Smooth muscle cell (in vitro differentiated cells): ENCODE results near the gene MBOAT1. TPM values are rescaled to one million over a fixed set of nuclear protein-coding genes. Genes with fewer than 3 reads are reported as not detected.

Source experiments
- DNase-seq: peaks from one replicate; lab custom pipeline; 2025; ENCODE audit not compliant: unreplicated experiment; lab: John Stamatoyannopoulos, UW
- H2AFZ ChIP-seq: fragments of 200-600 bp; sonication (generic); 2 replicates; pipeline ENCODE4 v1.6.0; 2016; ENCODE audit warnings: antibody characterized with exemption, low read depth, mild to moderate bottlenecking
- H3F3A ChIP-seq: fragments of 200-600 bp; sonication (generic); 2 replicates; pipeline ENCODE4 v1.6.0; 2017; ENCODE audit warnings: antibody characterized with exemption, low read depth
- H3K27ac ChIP-seq: fragments of 200-600 bp; sonication (generic); 2 replicates; pipeline ENCODE4 v1.5.1; 2016; ENCODE audit warnings: low read depth, mild to moderate bottlenecking
- H3K27me3 ChIP-seq: fragments of 200-600 bp; sonication (generic); 2 replicates; pipeline ENCODE4 v1.6.1; 2016; ENCODE audit warnings: low read depth, mild to moderate bottlenecking
- H3K36me3 ChIP-seq: fragments of 200-600 bp; sonication (generic); 2 replicates; pipeline ENCODE4 v1.5.1; 2016; ENCODE audit warnings: low read depth
- H3K4me1 ChIP-seq: fragments of 200-600 bp; sonication (generic); 2 replicates; pipeline ENCODE4 v1.5.1; 2016; ENCODE audit warnings: low read depth
- H3K4me2 ChIP-seq: fragments of 200-600 bp; sonication (generic); 2 replicates; pipeline ENCODE4 v1.6.0; 2016; ENCODE audit warnings: mild to moderate bottlenecking
- H3K4me3 ChIP-seq: fragments of 200-600 bp; sonication (generic); 2 replicates; pipeline ENCODE4 v1.5.1; 2016; ENCODE audit warnings: mild to moderate bottlenecking
- H3K79me2 ChIP-seq: fragments of 200-600 bp; sonication (generic); 2 replicates; pipeline ENCODE4 v1.6.0; 2016; ENCODE audit warnings: low read depth, mild to moderate bottlenecking
- H3K9ac ChIP-seq: fragments of 200-600 bp; sonication (generic); 2 replicates; pipeline ENCODE4 v1.6.0; 2016; ENCODE audit warnings: low read depth
- H3K9me3 ChIP-seq: fragments of 200-600 bp; sonication (generic); replicated peaks from 2 replicates; pipeline ENCODE4 v1.5.1; 2016; ENCODE audit warnings: low read depth
- H4K20me1 ChIP-seq: fragments of 200-600 bp; sonication (generic); 2 replicates; pipeline ENCODE4 v1.6.0; 2016; ENCODE audit warnings: low read depth
- WGBS: methylation state at CpG from one replicate; pipeline ENCODE4 v1.1.7; 2016; ENCODE audit warnings: low lambda C conversion rate; 5-methylcytosine and 5-hydroxymethylcytosine counted together
- polyA plus RNA-seq: library from polyadenylated mRNA; unstranded; fragments of >200 nt; fragmentation: Nextera tagmentation; extraction: Ambion mirVana; gene quantifications from 2 replicates; pipeline ENCODE4 v1.2.1, GENCODE V29; 2016
- total RNA-seq: library from RNA; depleted of rRNA; stranded (reverse); fragments of >200 nt; gene quantifications from 2 replicates; pipeline ENCODE4 v1.2.3, GENCODE V29; 2014
- TF ChIP-seq, protein P1 (sequence below): fragments of 200-600 bp; sonication (generic); IDR thresholded peaks from 2 replicates; pipeline ENCODE4 v1.5.1; 2017; ENCODE audit warnings: borderline replicate concordance, mild to moderate bottlenecking, antibody characterized with exemption; ENCODE audit not compliant: insufficient read depth, poor library complexity, severe bottlenecking

The MBOAT1 gene
- total and polyA plus RNA-seq, 2 experiments from 2014 or later: 0.73 to 2.5 TPM

GRCh38 chr6:20186981-20187380 lies 25.3 kb downstream of the MBOAT1 start:
- WGBS: 72% methylated on average over 5 of the region's 5 CpGs
- Histone ChIP-seq H3K79me2 (no peaks in the 10 kb centered on the region), H3K9ac (no peak overlapping the region), H3K4me1 (no peaks in the 10 kb centered on the region), H3K27me3 (no peaks in the 10 kb centered on the region), H3K9me3 (no peaks in the 10 kb centered on the region), H2AFZ (no peak overlapping the region), H3F3A (no peaks in the 10 kb centered on the region), H3K4me2 (no peak overlapping the region), H3K4me3 (no peak overlapping the region), H4K20me1 (no peaks in the 10 kb centered on the region), H3K36me3 (no peaks in the 10 kb centered on the region), H3K27ac (no peak overlapping the region)
- TF ChIP-seq, protein P1, sequence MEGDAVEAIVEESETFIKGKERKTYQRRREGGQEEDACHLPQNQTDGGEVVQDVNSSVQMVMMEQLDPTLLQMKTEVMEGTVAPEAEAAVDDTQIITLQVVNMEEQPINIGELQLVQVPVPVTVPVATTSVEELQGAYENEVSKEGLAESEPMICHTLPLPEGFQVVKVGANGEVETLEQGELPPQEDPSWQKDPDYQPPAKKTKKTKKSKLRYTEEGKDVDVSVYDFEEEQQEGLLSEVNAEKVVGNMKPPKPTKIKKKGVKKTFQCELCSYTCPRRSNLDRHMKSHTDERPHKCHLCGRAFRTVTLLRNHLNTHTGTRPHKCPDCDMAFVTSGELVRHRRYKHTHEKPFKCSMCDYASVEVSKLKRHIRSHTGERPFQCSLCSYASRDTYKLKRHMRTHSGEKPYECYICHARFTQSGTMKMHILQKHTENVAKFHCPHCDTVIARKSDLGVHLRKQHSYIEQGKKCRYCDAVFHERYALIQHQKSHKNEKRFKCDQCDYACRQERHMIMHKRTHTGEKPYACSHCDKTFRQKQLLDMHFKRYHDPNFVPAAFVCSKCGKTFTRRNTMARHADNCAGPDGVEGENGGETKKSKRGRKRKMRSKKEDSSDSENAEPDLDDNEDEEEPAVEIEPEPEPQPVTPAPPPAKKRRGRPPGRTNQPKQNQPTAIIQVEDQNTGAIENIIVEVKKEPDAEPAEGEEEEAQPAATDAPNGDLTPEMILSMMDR: no peak
- DNase-seq: no peak

GRCh38 chr6:20183706-20184105 lies 28.6 kb downstream of the MBOAT1 start:
- WGBS: 92% methylated on average over 3 of the region's 3 CpGs
- Histone ChIP-seq H3K4me3 (no peak overlapping the region), H3F3A (no peaks in the 10 kb centered on the region), H3K4me1 (no peaks in the 10 kb centered on the region), H2AFZ (no peak overlapping the region), H3K36me3 (no peaks in the 10 kb centered on the region), H3K27me3 (no peaks in the 10 kb centered on the region), H3K9ac (no peak overlapping the region), H3K4me2 (no peak overlapping the region), H3K27ac (no peak overlapping the region), H3K9me3 (no peaks in the 10 kb centered on the region), H3K79me2 (no peaks in the 10 kb centered on the region), H4K20me1 (no peaks in the 10 kb centered on the region)
- TF ChIP-seq, protein P1: no peak
- DNase-seq: no peak

DNA sequence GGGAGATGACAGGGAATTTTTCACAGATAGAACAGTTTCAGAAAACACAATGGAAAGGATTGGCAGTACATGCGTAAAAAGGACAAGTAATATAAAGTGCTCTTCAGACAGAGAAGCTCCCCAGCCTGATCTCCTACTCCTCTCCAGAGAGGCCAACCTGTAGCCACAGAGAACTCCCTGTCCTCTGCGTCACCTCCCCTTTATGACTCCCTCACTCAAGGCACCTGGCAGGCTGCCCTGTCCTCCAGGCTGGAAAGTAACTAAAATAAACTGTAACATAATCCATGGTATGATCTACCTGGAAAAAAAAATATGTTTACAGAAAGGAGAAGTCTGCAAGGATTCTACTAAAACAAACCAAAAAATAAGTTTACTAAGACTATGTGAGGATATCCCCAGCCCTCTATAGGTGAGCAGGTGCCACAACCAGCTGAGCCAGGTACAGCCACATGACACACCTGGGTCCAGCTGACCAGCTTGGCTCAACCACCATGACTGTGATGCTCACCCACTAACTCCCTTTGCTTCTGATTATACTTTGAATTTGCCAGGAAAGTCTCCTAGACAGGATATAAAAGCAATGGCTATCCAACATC lies 29.2 kb downstream of the MBOAT1 start:
- Histone ChIP-seq H3K9me3 (no peaks in the 10 kb centered on the region), H3K36me3 (no peaks in the 10 kb centered on the region), H3K4me2 (no peak overlapping the region), H3F3A (no peaks in the 10 kb centered on the region), H4K20me1 (no peaks in the 10 kb centered on the region), H2AFZ (no peak overlapping the region), H3K4me3 (no peak overlapping the region), H3K27me3 (no peaks in the 10 kb centered on the region), H3K4me1 (no peaks in the 10 kb centered on the region), H3K9ac (no peak overlapping the region), H3K27ac (no peak overlapping the region), H3K79me2 (no peaks in the 10 kb centered on the region)
- no peak for DNase-seq
- 56% methylated on average over 2 of the region's 2 CpGs for WGBS
- TF ChIP-seq, protein P1: no peak

DNA sequence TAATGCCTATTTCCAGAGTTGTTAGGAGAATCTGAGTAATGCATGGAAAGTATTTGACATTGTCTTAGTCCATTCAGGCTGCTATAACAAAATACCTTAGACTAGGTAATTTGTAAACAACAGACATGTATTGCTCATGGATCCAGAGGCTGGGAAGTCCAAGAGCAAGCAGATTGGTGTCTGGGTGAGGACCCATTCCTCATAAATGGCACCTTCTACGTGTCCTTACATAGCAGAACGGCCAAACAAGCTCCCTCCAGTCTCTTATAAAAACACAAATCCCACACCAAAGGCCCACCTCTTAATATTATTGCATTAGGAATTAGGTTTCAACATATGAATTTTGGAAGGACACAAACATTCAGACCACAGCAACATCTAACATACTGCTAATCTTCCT lies 30.2 kb downstream of the MBOAT1 start:
- H3F3A ChIP-seq: no peaks in the 10 kb centered on the region
- H3K36me3 ChIP-seq: no peaks in the 10 kb centered on the region
- no peaks in the 10 kb centered on the region for H3K9me3 ChIP-seq
- TF ChIP-seq, protein P1: no peak
- no peak overlapping the region for H3K4me3 ChIP-seq
- no peak overlapping the region for H3K4me2 ChIP-seq
- no peak for DNase-seq
- H3K27ac ChIP-seq: no peak overlapping the region
- H2AFZ ChIP-seq: no peak overlapping the region
- H3K27me3 ChIP-seq: no peaks in the 10 kb centered on the region
- 90% methylated on average over 2 of the region's 2 CpGs for WGBS
- no peaks in the 10 kb centered on the region for H3K4me1 ChIP-seq
- no peaks in the 10 kb centered on the region for H3K79me2 ChIP-seq
- H3K9ac ChIP-seq: no peak overlapping the region
- no peaks in the 10 kb centered on the region for H4K20me1 ChIP-seq
